Right renal cortex interstitium (tissue), 3 donors: ENCODE data around the gene ATP8A2. TPM values are rescaled to one million over a fixed set of nuclear protein-coding genes. Genes with fewer than 3 reads are reported as not detected.
"Not testable (repeated sequence)": the region's sequence is repeated elsewhere in the genome, so short reads cannot be mapped to it uniquely, and the experiment has no call there.

Source experiments
- DNase-seq, 3 donors: peaks; one replicate each; pipeline ENCODE4 v3.0.0-alpha.2; 2013; ENCODE audit warnings: low read depth in 3 of 3, low spot score in 2 of 3
- polyA plus RNA-seq, 3 donors: library from polyadenylated mRNA; unstranded; fragments of 120-200 nt; gene quantifications; one replicate each; pipeline ENCODE4 v1.2.1, GENCODE V29; 2013; ENCODE audit not compliant: insufficient read length in 3 of 3

ATP8A2 gene
- polyA plus RNA-seq, 3 donors = 5.5 to 7.2 (median 6.3) TPM

DNA sequence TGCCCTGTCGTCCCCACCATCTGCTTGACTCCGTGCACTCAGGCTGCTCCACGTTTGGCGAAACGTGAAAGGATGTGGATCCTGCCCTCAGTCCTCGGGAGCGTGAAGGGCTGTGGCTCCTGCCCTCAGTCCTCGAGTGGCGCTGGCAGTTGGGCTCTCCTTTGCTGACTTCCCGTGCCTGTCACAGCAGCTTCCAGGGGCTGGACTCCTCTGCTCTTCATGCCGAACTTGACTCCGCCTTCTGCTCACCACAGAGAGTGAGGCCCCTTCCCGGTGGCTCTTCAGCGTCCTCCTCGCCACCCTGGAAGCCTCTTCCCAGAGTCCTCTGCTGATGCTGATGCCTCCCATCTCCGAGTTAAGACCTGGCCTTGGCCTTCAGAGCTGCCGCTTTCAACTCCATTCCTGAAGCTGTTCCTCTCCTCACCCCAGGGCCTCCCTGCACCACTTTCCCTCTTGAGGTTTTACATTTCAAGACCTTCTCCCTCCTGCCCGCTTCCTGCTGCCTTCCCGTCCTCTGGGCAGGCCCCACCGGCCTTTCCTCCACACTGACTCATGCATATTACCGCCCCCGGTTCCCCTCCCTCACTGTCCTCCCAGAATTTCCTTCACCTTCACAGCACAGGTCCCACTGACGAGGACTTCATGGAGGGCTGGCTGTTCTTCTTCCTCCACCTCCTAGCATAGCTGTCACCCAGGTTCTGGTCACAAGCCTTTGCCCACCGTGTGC, 568.4 kb downstream of the ATP8A2 start:
- DNase-seq = no peak

DNA sequence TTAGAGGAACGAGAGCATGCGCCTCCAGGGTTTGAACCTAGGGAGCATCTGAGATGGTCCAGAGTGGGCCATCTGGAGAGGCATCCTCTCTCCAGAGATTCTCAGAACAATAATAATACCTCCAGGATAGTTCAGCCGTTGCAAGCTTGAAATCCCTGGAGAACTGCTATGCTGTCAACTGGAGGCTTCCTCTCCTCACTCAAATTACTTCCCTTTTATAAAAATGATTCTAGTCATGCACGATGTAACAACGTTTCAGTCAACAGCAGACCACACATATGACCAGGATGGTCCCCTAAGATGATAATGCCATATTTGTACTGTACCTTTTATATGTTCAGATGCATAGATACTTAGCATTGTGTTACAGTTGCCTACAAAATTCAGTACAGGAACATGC, 571.3 kb downstream of the ATP8A2 start:
- no peak for DNase-seq

DNA sequence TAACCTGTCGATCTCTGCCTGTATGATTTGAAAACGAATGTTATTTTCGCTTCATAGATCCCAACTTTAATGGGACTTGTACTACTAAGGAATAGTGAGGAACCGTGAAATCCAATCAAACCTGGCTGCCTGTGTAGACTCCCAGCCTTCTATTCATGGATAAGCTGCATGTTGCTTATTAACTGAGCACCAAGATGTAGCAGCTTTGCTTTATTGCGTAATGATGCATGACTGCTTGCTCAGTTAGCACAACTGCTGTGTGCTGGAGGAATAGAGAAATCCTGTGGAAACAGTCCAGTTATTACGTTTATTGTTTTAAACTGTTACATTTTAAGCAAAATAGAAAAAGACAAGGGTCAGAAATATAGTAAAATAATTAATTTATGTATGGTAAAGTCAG, 571.9 kb downstream of the ATP8A2 start:
- DNase-seq = no peak

DNA sequence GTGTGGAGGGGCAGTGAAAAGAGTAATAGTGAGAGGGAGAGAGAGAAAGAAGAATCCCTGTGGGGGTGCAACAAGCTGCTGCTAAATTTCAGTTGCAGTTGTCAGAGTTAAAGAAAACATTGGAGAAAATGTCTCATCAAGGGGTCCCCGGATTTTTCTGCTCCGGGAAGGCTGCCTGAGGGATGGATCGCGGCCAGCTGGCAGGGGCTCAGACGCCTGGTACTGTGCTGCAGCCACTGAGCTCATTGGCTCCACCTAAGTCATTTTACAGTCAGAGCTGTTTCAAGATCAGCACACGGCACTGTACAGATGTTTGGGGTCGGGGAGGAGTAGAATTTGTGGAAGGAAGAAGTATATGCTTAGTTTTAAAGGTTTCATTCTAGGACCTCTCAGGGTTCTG, 573.8 kb downstream of the ATP8A2 start:
- no peak for DNase-seq

DNA sequence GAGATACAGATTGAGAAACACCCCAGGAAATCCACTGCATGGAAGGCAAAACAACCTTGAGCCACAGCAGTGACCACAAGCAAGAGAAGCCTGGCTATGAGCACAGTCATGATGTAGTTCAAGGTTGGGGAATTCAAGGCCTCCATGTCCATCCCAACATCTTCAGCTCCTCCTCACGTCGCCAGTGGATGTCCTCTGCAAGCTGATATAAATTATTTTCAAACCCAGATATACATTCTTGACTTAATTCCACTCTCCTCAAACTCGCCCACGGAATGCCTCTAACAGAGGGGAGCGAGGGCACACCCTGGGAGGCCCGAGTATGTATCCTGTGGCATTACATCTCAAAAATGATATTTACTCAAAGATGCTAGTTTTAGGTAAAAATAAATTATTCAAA, 574.5 kb downstream of the ATP8A2 start:
- DNase-seq = no peak

DNA sequence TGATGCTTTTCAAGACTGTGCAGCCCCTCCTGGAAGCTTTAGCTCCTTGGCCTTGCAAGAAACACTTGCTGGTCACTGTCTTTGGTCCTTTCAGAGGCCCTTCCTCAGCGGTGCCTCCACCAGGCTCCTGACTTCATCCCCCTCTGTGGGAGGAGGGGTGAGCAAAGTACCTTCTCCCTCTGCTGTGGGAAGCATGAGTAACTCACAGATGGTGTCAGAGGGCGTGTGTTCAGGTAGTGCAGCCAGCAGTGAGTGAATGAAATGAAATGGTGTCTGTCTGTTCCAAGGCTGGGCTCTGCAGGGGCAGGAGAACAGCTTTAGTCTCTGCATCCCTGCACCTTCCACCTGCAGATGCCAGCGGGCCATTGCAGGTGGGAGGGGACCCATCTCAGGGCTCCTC, 577.1 kb downstream of the ATP8A2 start:
- no peak for DNase-seq

DNA sequence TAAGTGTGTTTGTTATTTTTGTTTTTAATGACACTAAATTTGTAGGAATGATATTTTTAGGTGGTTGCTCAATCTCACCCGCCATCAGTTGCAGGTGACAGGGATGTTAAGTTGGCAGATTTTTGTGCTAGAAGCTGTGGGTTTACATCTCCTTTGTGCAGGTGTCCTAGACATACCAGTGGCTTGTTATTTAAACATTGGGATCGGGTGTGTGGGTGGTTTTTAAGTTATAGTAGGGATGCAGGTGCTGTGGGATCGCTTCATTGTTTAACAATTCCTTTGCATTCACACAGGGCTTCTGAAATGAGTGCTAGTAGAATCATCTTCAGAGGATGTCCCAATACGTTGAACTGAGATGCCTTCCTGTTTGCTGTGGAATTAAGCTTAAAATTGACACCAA, 580.1 kb downstream of the ATP8A2 start:
- DNase-seq = no peak

DNA sequence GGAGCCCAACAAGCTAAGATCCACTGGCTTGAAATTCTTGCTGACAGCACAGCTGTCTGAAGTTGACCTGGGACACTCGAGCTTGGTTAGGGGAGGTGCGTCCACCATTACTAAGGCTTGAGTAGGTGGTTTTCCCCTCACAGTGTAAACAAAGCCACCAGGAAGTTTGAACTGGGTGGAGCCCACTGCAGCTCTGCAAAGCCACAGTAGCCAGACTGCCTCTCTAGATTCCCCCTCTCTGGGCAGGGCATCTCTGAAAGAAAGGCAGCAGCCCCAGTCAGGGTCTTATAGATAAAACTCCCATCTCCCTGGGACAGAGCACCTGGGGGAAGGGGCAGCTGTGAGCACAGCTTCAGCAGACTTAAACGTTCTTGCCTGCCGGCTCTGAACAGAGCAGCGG, 582.3 kb downstream of the ATP8A2 start:
- DNase-seq = not testable (repeated sequence)

DNA sequence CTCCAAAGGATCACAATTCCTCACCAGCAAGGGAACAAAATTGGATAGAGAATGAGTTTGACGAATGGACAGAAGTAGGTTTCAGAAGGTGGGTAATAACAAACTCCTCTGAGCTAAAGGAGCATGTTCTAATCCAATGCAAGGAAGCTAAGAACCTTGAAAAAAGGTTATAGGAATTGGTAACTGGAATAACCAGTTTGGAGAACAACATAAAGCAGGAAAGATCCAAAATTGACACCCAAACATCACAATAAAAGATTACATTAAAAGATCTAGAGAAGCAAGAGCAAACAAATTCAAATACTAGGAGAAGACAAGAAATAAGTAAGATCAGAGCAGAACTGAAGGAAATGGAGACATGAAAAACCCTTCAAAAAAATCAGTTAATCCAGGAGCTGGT, 583.2 kb downstream of the ATP8A2 start:
- not testable (repeated sequence) for DNase-seq

DNA sequence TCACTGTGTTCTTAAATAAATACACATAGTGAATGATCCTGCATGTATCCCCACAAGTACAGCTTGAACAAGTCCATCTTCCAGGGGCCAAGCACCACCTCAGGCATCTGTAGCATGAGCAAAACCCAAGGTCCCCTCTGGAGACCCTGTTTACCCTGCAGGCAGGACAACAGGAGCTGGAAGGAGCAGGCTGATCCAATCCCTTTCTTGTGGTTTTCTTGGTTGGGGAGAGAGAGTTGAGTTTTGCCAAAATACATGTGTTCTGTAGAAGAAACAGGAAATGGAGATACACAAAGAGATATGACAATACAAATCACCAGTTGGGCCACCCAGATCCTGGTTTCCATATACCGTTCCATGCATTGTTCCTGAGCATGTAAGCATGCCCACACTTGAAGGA, 587.2 kb downstream of the ATP8A2 start:
- DNase-seq = no peak

DNA sequence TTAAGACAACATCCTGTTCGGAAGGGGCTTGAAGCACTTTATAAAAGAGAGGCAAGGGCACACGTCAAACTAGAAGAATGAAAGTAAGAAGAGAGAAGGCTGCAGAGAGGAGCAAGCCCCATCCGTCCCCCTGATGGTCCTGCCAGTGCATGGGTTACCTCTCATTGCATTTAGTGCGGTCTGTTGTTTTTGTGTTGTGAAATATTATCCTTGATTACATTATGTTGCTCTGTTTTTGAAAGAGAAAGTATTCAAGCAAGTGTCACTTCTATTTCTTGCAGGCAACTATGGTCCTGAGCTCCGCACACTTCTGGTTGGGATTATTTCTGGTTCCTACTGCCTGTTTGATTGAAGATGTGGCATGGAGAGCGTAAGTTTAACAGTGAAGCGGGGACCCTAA, 589.5 kb downstream of the ATP8A2 start:
- no peak for DNase-seq

DNA sequence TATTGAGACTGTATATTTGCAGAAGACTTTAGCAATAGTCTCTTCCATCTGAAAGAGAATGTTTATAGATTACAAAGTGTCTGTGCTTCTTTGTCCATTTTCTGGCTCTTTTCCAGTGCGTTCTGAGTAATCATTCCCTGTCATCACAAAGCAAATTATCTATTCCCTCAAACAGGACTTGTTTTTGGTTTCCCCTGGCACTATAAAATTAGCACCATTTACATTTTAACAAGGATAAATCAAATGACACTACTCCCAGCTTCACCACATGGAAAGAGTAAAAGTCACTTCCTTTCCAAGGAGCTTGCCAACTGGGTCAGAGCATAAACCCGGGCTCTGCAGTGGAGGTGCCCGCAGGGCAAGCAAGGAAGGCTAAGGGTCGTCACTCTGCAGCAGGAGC, 591.9 kb downstream of the ATP8A2 start:
- DNase-seq = no peak

DNA sequence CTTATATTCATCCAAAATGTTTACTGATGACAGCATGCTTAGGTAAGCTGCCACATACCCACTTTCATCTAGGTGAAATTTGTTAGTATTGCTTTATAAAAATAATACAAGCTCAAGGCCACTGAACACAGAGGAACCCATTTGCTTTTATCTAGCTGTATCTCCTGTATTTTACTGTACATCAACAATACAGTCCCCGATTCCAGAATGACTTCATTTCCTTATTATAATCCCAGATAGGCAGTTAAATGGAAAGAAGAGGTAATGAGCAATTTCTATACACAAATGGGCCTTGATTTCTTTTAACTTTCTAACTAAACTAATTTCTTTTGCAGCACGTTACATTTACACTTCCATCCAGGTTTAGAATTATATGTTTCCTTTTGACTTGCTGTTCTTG, 593.8 kb downstream of the ATP8A2 start:
- DNase-seq = no peak

DNA sequence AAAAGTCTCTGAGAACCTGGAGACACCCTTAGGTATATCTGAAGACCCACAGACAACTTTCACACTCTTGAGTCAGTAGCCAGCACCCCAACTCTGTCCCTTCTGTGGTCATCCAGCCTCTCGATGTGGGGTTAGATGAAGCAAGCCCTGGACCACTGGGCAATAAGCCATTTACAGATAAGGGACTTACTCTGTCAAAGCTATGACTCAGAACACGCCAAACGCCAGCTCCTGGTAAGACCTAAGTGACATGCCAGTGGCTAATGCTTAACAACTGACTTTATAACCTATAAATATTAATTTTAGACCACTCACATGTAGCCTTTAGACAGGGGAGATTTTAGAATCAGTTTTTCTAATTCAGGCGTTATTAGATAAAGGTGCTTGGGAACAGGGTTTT, 594.3 kb downstream of the ATP8A2 start:
- DNase-seq = no peak

DNA sequence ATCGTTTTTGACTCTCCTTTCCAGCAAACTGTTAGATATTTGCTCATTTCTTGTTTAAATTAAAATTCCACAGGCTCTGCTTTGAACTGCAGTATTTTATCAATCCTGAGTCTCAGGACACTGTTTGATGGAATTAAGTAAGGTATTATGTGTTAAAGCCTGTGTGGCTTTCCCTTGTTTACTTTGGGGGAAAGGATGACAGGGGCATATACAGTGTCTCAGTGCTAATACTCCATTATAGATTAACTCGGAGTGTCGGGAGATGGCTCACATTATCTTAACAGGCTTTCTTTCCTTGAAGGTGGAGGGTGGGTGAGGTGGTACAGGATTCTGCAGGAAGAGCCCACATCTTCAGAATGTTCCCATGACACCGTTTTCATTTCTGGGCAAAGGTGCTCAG, 595.4 kb downstream of the ATP8A2 start:
- DNase-seq = no peak

DNA sequence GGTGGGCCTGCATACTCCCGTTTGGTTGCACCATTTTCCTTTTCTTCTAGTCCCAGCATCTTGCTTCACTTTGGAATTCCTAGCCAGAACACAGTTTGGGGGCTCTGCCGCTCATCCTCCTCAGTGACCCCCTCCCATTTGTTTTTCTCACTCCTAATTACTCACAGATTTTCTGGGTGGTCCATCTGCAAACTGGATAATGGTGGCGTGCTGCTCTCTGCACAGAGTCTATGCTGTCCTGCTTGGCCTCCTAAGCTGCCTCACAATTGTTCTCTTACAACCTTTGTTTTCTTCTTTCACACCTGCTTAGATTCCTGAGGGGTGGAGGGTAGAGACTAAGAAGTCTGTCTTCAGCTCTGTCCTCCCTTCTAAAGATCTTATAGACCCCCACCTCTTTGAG, 599.3 kb downstream of the ATP8A2 start:
- no peak for DNase-seq

DNA sequence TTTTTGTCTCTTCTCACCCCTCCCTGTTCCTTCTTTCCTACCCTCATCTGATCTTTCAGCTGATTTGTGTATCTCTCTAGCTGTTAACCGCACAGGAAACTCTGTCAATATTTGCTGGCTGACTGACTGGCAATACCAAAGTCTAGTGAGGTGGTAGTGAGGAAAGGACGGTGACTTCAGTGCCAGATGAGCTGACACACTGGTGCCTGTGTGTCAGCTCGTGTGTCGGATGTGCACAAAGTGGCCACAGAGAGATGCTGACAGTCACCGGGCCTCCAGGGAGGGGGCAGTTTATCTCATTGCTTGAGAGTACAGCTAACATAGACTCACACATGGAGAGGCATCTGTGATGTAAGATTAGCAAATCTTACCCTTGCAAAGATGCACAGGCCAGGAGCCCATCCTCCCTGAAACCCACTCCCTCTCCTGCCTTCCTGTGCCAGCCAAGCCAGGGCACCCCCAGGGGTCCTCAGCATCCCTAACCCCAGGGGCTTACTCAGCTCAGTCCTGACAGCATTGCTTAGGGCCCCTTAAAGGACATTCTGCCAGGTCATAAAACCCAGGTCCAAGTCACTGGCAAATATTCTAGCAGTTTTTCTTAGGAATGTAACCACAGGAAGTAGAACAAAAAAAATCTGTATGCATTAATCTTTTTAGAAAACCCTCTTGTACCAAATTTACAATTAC, 599.8 kb downstream of the ATP8A2 start:
- DNase-seq = no peak

DNA sequence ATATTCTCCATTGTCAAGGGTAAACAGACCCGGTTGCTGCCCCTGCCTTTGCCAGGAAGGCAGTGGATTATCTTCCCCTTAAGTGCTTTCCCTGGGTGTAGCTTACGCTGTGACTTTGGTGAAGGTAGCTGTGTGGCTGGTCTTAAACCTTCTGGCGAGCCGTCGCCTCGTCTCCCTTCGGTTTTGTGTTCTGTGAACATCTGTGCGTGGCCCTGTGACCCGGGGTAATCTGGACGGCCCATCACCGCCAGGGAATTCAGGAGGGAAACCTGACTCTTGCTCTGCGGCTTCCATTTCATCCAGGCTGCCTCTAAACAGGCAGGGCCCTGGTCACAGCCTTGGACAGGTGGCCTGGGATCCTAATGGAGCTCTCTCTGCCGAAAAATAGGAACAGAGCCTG, 601.3 kb downstream of the ATP8A2 start:
- DNase-seq = no peak

DNA sequence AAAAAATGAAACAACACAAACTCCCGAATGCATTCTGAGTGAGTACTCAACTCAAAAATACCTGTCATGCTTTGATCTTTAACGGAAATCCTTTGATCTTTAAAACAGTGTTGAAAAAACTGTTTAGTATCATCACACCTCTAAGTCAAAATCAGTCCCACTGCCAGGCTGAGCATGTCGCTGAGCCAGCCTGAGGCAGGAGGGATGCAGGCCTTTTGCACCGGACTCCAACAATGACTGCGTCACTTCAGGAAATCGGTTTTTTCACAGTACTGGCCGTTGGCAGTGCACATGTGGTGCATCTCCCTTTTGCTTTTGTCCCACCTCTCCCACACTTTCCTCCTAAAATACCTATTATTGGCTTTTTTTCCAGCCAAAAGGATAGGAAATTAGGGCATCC, 601.8 kb downstream of the ATP8A2 start:
- no peak for DNase-seq

DNA sequence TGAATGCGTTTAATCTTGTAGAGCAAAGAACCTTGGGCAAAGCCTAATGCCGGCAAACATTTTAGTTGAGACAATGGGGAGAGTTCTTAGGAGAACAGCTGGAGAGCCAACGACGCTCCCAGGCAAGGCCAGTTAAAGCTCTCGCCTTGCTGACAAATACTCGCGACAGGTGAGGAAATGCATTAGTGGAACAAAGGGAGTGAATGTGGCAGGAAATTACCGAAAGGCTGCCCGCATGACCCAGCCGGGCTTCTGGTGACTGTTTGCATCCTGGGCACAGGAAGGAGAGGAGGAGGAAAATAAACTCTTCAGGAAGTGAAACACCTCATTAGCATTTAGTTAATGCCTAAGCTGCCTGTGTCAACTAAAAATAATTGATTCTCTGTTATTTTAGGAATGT, 605.4 kb downstream of the ATP8A2 start:
- DNase-seq = peak in 1 of 3 donors; percentile 53

DNA sequence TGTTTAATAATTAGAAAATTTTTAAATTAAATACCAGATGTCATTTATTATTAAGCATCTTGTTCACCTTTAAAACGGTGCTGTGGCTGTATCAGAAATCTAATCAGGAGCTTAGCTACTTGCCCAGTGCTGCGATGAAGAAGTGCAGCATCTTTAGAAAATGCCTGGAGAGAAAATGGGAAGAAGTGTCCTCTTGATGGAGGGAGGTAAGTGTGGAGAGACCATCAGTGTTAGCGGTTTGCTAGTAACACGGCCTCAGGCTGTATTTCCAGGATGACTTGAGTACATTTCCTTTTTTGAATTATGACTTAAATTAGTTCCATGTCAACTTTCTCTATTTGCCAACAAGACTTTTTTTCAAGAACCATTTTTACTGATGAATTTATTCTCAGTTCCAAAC, 605.9 kb downstream of the ATP8A2 start:
- DNase-seq = no peak

DNA sequence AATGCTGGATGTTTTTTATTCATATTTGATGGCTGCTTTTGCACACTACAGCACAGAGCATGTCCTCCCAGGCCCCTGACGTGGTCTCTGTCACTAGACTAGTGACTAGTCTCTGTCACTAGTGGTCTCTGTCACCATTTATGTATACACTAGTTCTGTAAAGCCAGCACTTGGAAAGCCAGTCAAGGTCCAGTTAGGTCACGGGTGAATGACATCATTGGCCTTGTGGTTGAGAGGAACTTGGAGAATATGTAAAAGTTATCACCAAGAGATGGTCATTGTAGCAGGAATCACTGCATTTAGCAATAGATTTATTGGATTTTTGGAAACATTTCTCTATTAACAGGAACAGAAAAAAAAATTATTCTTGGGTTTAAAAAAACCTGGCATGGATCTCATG, 607.2 kb downstream of the ATP8A2 start:
- no peak for DNase-seq

DNA sequence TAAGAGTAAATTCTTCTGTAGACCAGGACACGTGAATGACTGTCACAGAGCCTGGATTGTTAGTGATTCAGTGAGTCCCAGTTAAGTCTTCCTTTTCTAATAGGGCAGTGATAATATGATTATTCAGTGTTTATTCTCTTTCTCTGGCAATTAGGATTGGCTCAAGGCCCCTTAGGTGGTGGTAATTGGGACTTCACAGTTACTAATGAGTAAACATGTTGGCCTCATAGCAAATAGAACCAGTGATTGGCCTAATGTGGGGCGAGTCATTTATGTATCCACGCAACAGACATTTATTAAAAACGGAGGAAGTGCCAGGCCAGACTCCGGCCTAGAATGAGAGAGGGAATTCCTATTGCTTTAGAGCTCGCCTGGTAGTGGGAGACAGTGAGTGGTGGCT, 607.6 kb downstream of the ATP8A2 start:
- DNase-seq = no peak
